HepG2 (cell line): ENCODE measurements around the gene C1QL4. TPM values are rescaled to one million over a fixed set of nuclear protein-coding genes. Genes with fewer than 3 reads are reported as not detected.
A peak's percentile ranks its signal among the peaks of the same experiment; 100 is the strongest.

Experiments used
- BORCS8-MEF2B ChIP-seq: sonication (generic); formaldehyde crosslinking; IDR thresholded peaks from 2 replicates; pipeline ENCODE4 v1.8.0; 2022; ENCODE audit warnings: mild to moderate bottlenecking, missing genetic modification reagents
- KLF13 ChIP-seq: sonication (generic); formaldehyde crosslinking; IDR thresholded peaks from 2 replicates; pipeline ENCODE4 v1.4.0; 2020; ENCODE audit warnings: mild to moderate bottlenecking, missing genetic modification reagents
- ZNF317 ChIP-seq: sonication (generic); formaldehyde crosslinking; IDR thresholded peaks from 2 replicates; pipeline ENCODE4 v1.5.0; 2020; ENCODE audit warnings: mild to moderate bottlenecking, missing genetic modification reagents
- ZNF709 ChIP-seq: sonication (generic); formaldehyde crosslinking; IDR thresholded peaks from 2 replicates; pipeline ENCODE4 v1.5.0; 2020; ENCODE audit warnings: mild to moderate bottlenecking, missing genetic modification reagents
- polyA plus RNA-seq, 8 experiments: library from polyadenylated mRNA; depleted of rRNA in 3 of 8; stranded (reverse) in 7 of 8; unstranded in 1 of 8; fragments of >200 nt; fragmentation: Illumina TruSeq in 4 of 8; extraction: Trizol in 4 of 8; gene quantifications; 2 replicates each; pipeline versions ENCODE4 v1.2.1 to v1.2.3, GENCODE V29; 2011 to 2016; ENCODE audit warnings: low read depth in 4 of 8, missing spikeins in 1 of 8, mixed read lengths in 1 of 8; ENCODE audit not compliant: insufficient read depth in 1 of 8
- total RNA-seq, 5 experiments: library from RNA; depleted of rRNA; stranded (reverse); fragments of >200 nt; fragmentation: Illumina TruSeq; extraction: Trizol; gene quantifications; 2 replicates each; pipeline ENCODE4 v1.2.3, GENCODE V29; 2016; ENCODE audit warnings: low read depth in 1 of 5
- TF ChIP-seq, protein P1 (sequence below): sonication (generic); formaldehyde crosslinking; IDR thresholded peaks from 2 replicates; pipeline ENCODE4 v1.4.0; 2020; ENCODE audit warnings: mild to moderate bottlenecking, missing genetic modification reagents, borderline replicate concordance
- TF ChIP-seq, protein P2 (sequence below): sonication (generic); formaldehyde crosslinking; IDR thresholded peaks from 2 replicates; pipeline ENCODE4 v1.5.0; 2020; ENCODE audit warnings: mild to moderate bottlenecking, missing genetic modification reagents
- TF ChIP-seq, protein P3 (sequence below): sonication (generic); formaldehyde crosslinking; IDR thresholded peaks from 2 replicates; pipeline ENCODE4 v1.8.0; 2022; ENCODE audit warnings: mild to moderate bottlenecking, missing genetic modification reagents
- TF ChIP-seq, protein P4 (sequence below): IDR thresholded peaks from 2 replicates; pipeline ENCODE4 v1.6.1; 2016; ENCODE audit warnings: mild to moderate bottlenecking, missing biosample characterization, missing genetic modification reagents
- TF ChIP-seq, protein P5 (sequence below): sonication (generic); formaldehyde crosslinking; IDR thresholded peaks from 2 replicates; pipeline ENCODE4 v1.8.0; 2022; ENCODE audit warnings: missing genetic modification reagents, mild to moderate bottlenecking, inconsistent platforms, borderline replicate concordance
- TF ChIP-seq, protein P6 (sequence below): sonication (generic); formaldehyde crosslinking; IDR thresholded peaks from 2 replicates; pipeline ENCODE4 v1.5.0; 2020; ENCODE audit warnings: mild to moderate bottlenecking, missing genetic modification reagents, borderline replicate concordance

C1QL4 gene
- total and polyA plus RNA-seq, 2 of the 13 experiments (the other 11 are each of a cell fraction or from before 2014, with no cell fraction given): 0.03 TPM; not detected in 1

DNA sequence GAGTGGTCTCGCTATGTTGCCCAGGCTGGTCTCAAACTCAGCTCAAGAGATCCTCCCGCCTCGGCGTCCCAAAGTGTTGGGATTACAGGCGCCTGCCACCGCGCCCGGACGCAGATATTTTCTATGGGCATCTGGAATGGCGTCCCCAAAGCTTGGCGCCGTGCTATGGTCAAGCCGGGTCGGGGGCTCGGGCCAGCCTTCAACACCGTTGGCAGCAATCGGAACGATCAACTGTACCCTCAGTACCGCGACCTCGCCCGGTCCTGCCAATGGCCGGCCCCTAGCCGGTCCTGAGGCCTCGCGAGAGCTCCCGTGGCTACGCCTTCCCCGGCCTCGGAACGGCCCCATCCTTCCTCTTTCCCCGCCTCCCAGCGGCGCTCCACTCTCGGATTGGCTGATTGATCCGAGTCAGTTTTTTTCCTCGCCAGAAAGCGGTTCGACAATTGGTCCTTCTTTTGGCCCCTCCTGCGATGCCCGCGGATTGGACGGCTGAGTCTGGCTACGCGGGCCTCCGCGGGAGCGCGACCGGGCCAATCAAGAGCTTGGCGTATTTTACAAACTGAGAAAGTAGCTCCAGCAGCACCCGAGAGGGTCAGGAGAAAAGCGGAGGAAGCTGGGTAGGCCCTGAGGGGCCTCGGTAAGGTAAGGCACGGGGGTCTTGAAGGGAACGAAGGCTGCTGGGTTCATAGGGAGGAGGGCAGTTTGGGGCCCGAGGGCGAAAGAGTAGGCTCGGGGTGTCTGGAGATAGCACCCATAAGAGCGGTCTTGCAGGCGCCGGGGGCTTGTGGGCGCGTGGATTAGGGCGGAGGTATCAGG is 14.1 kb downstream of the C1QL4 start, which contains the start of gene TROAP (continued):
- TF ChIP-seq, protein P1, sequence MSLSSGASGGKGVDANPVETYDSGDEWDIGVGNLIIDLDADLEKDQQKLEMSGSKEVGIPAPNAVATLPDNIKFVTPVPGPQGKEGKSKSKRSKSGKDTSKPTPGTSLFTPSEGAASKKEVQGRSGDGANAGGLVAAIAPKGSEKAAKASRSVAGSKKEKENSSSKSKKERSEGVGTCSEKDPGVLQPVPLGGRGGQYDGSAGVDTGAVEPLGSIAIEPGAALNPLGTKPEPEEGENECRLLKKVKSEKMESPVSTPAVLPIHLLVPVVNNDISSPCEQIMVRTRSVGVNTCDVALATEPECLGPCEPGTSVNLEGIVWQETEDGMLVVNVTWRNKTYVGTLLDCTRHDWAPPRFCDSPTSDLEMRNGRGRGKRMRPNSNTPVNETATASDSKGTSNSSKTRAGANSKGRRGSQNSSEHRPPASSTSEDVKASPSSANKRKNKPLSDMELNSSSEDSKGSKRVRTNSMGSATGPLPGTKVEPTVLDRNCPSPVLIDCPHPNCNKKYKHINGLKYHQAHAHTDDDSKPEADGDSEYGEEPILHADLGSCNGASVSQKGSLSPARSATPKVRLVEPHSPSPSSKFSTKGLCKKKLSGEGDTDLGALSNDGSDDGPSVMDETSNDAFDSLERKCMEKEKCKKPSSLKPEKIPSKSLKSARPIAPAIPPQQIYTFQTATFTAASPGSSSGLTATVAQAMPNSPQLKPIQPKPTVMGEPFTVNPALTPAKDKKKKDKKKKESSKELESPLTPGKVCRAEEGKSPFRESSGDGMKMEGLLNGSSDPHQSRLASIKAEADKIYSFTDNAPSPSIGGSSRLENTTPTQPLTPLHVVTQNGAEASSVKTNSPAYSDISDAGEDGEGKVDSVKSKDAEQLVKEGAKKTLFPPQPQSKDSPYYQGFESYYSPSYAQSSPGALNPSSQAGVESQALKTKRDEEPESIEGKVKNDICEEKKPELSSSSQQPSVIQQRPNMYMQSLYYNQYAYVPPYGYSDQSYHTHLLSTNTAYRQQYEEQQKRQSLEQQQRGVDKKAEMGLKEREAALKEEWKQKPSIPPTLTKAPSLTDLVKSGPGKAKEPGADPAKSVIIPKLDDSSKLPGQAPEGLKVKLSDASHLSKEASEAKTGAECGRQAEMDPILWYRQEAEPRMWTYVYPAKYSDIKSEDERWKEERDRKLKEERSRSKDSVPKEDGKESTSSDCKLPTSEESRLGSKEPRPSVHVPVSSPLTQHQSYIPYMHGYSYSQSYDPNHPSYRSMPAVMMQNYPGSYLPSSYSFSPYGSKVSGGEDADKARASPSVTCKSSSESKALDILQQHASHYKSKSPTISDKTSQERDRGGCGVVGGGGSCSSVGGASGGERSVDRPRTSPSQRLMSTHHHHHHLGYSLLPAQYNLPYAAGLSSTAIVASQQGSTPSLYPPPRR (CRISPR knock-in tag): 0 out of 2 replicates have a peak, but pooled peaks have one; percentile 28
- TF ChIP-seq BORCS8-MEF2B (peak; percentile 84), KLF13 (no peak), ZNF317 (CRISPR knock-in tag) (peak; percentile 37; the same call in 1 of the 2 replicates), ZNF709 (peak; percentile 53; the same call in 1 of the 2 replicates)
- TF ChIP-seq, protein P2, sequence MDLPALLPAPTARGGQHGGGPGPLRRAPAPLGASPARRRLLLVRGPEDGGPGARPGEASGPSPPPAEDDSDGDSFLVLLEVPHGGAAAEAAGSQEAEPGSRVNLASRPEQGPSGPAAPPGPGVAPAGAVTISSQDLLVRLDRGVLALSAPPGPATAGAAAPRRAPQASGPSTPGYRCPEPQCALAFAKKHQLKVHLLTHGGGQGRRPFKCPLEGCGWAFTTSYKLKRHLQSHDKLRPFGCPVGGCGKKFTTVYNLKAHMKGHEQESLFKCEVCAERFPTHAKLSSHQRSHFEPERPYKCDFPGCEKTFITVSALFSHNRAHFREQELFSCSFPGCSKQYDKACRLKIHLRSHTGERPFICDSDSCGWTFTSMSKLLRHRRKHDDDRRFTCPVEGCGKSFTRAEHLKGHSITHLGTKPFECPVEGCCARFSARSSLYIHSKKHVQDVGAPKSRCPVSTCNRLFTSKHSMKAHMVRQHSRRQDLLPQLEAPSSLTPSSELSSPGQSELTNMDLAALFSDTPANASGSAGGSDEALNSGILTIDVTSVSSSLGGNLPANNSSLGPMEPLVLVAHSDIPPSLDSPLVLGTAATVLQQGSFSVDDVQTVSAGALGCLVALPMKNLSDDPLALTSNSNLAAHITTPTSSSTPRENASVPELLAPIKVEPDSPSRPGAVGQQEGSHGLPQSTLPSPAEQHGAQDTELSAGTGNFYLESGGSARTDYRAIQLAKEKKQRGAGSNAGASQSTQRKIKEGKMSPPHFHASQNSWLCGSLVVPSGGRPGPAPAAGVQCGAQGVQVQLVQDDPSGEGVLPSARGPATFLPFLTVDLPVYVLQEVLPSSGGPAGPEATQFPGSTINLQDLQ: no peak
- TF ChIP-seq, protein P3, sequence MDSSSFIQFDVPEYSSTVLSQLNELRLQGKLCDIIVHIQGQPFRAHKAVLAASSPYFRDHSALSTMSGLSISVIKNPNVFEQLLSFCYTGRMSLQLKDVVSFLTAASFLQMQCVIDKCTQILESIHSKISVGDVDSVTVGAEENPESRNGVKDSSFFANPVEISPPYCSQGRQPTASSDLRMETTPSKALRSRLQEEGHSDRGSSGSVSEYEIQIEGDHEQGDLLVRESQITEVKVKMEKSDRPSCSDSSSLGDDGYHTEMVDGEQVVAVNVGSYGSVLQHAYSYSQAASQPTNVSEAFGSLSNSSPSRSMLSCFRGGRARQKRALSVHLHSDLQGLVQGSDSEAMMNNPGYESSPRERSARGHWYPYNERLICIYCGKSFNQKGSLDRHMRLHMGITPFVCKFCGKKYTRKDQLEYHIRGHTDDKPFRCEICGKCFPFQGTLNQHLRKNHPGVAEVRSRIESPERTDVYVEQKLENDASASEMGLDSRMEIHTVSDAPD (CRISPR knock-in tag): no peak
- TF ChIP-seq, protein P4, sequence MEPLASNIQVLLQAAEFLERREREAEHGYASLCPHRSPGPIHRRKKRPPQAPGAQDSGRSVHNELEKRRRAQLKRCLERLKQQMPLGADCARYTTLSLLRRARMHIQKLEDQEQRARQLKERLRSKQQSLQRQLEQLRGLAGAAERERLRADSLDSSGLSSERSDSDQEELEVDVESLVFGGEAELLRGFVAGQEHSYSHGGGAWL (CRISPR knock-in tag): no peak
- TF ChIP-seq, protein P5, sequence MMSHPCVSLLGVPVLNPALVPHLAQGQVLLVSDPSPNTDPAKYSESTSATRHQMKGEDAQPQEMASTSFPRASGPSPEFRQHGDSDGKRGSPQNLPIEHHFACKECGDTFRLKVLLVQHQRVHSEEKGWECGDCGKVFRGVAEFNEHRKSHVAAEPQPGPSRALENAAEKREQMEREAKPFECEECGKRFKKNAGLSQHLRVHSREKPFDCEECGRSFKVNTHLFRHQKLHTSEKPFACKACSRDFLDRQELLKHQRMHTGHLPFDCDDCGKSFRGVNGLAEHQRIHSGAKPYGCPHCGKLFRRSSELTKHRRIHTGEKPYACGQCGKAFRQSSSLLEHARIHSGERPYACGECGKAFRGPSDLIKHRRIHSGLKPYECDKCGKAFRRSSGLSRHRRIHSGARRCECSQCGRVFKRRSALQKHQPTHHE (CRISPR knock-in tag): 0 out of 2 replicates have a peak, but pooled peaks have one; percentile 59
- TF ChIP-seq, protein P6, sequence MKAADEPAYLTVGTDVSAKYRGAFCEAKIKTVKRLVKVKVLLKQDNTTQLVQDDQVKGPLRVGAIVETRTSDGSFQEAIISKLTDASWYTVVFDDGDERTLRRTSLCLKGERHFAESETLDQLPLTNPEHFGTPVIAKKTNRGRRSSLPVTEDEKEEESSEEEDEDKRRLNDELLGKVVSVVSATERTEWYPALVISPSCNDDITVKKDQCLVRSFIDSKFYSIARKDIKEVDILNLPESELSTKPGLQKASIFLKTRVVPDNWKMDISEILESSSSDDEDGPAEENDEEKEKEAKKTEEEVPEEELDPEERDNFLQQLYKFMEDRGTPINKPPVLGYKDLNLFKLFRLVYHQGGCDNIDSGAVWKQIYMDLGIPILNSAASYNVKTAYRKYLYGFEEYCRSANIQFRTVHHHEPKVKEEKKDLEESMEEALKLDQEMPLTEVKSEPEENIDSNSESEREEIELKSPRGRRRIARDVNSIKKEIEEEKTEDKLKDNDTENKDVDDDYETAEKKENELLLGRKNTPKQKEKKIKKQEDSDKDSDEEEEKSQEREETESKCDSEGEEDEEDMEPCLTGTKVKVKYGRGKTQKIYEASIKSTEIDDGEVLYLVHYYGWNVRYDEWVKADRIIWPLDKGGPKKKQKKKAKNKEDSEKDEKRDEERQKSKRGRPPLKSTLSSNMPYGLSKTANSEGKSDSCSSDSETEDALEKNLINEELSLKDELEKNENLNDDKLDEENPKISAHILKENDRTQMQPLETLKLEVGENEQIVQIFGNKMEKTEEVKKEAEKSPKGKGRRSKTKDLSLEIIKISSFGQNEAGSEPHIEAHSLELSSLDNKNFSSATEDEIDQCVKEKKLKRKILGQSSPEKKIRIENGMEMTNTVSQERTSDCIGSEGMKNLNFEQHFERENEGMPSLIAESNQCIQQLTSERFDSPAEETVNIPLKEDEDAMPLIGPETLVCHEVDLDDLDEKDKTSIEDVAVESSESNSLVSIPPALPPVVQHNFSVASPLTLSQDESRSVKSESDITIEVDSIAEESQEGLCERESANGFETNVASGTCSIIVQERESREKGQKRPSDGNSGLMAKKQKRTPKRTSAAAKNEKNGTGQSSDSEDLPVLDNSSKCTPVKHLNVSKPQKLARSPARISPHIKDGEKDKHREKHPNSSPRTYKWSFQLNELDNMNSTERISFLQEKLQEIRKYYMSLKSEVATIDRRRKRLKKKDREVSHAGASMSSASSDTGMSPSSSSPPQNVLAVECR: peak; percentile 99
